SU-DHL-6 (cell line): ENCODE results near the gene MBLAC1.
A peak's percentile ranks its signal among the peaks of the same experiment; 100 is the strongest.

Source experiments
- H2AFZ ChIP-seq: fragments of 200-600 bp; sonication (generic); 2 replicates; pipeline ENCODE4 v1.6.1; 2014; ENCODE audit warnings: low read depth, mild to moderate bottlenecking, moderate library complexity, mixed read lengths, antibody characterized with exemption, low read length; ENCODE audit not compliant: severe bottlenecking
- H3F3A ChIP-seq: fragments of 200-600 bp; shearing (Covaris generic); 2 replicates; pipeline ENCODE4 v1.6.0; 2016; ENCODE audit warnings: antibody characterized with exemption, mild to moderate bottlenecking; ENCODE audit not compliant: insufficient read depth
- H3K27ac ChIP-seq: fragments of 200-600 bp; sonication (generic); 2 replicates; pipeline ENCODE4 v1.5.1; 2016; ENCODE audit warnings: low read depth, mild to moderate bottlenecking, low read length, moderate library complexity, mixed read lengths
- H3K27me3 ChIP-seq: fragments of 200-600 bp; sonication (generic), shearing (Covaris generic); 2 replicates; pipeline ENCODE4 v1.6.0; 2014; ENCODE audit warnings: mild to moderate bottlenecking, low read length
- H3K36me3 ChIP-seq: fragments of 200-600 bp; sonication (generic); 2 replicates; pipeline ENCODE4 v1.6.1; 2014; ENCODE audit warnings: mild to moderate bottlenecking, low read length, mixed read lengths
- H3K4me2 ChIP-seq: fragments of 300-600, 200-600 bp; shearing (Covaris generic), sonication (generic); 2 replicates; pipeline ENCODE4 v1.6.0; 2014; ENCODE audit warnings: low read length, low read depth, mild to moderate bottlenecking; ENCODE audit not compliant: poor library complexity, severe bottlenecking
- H3K4me3 ChIP-seq: fragments of 200-600 bp; sonication (generic); 2 replicates; pipeline ENCODE4 v1.5.1; 2014; ENCODE audit warnings: antibody characterized with exemption, low read length, mild to moderate bottlenecking, mixed read lengths; ENCODE audit not compliant: insufficient read depth, poor library complexity, severe bottlenecking
- H3K79me2 ChIP-seq: fragments of 200-600 bp; sonication (generic); 2 replicates; pipeline ENCODE4 v1.6.1; 2014; ENCODE audit warnings: mild to moderate bottlenecking, low read length, moderate library complexity; ENCODE audit not compliant: insufficient read depth
- H3K9ac ChIP-seq: fragments of 200-600 bp; sonication (generic); 2 replicates; pipeline ENCODE4 v1.7.0; 2014; ENCODE audit warnings: mild to moderate bottlenecking, low read length
- H3K9me2 ChIP-seq: fragments of 200-600 bp; sonication (generic); replicated peaks from 2 replicates; pipeline ENCODE4 v1.6.1; 2014; ENCODE audit warnings: low read length; ENCODE audit not compliant: insufficient read depth
- H3K9me3 ChIP-seq: fragments of 200-600 bp; sonication (generic); 2 replicates; pipeline ENCODE4 v1.6.1; 2014; ENCODE audit warnings: low read length, mixed read lengths; ENCODE audit not compliant: insufficient read depth
- H4K20me1 ChIP-seq: fragments of 200-600 bp; sonication (generic); 2 replicates; pipeline ENCODE4 v1.6.1; 2014; ENCODE audit warnings: low read depth, mild to moderate bottlenecking, antibody characterized with exemption, low read length, moderate library complexity, mixed read lengths
- EZH2phosphoT487 ChIP-seq: fragments of 200-600 bp; sonication (generic), shearing (Covaris generic); conservative IDR thresholded peaks from 2 replicates; pipeline ENCODE4 v1.6.1; 2018; ENCODE audit warnings: mild to moderate bottlenecking, antibody characterized with exemption, low read length, moderate library complexity, mixed read lengths
- TF ChIP-seq, protein P1 (sequence below): fragments of 200-600 bp; sonication (generic); IDR thresholded peaks from one replicate; pipeline ENCODE4 v1.5.1; 2017; ENCODE audit warnings: antibody characterized with exemption, mild to moderate bottlenecking, low read length, moderate library complexity; ENCODE audit not compliant: insufficient read depth, poor library complexity, severe bottlenecking

Gene MBLAC1

GRCh38 chr7:100158229-100159098 is 31.7 kb downstream of the MBLAC1 start, which contains the start of gene TRAPPC14:
Gene TRAPPC14, minus strand, starts transcription at chr7:100158723. Its CDS starts 224 bp downstream, at chr7:100158499.
- Histone ChIP-seq H3F3A (peaks cover 30% of the 10 kb centered on the region), H3K27ac (peak within 1 kb of the TSS; percentile 70)
- TF ChIP-seq, protein P1, sequence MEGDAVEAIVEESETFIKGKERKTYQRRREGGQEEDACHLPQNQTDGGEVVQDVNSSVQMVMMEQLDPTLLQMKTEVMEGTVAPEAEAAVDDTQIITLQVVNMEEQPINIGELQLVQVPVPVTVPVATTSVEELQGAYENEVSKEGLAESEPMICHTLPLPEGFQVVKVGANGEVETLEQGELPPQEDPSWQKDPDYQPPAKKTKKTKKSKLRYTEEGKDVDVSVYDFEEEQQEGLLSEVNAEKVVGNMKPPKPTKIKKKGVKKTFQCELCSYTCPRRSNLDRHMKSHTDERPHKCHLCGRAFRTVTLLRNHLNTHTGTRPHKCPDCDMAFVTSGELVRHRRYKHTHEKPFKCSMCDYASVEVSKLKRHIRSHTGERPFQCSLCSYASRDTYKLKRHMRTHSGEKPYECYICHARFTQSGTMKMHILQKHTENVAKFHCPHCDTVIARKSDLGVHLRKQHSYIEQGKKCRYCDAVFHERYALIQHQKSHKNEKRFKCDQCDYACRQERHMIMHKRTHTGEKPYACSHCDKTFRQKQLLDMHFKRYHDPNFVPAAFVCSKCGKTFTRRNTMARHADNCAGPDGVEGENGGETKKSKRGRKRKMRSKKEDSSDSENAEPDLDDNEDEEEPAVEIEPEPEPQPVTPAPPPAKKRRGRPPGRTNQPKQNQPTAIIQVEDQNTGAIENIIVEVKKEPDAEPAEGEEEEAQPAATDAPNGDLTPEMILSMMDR, result no peak
- TF ChIP-seq EZH2phosphoT487, result no peak

GRCh38 chr7:100159099-100159623 is 32.4 kb downstream of the MBLAC1 start:
- H3K36me3 ChIP-seq, result no peaks in the 10 kb centered on the region
- peaks cover 23% of the 10 kb centered on the region for H3F3A ChIP-seq
- peak overlapping the region; percentile 74 for H2AFZ ChIP-seq
- H3K9me2 ChIP-seq, result no peaks in the 10 kb centered on the region
- no peaks in the 10 kb centered on the region for H4K20me1 ChIP-seq
- peak overlapping the region; percentile 92 for H3K9ac ChIP-seq
- H3K4me3 ChIP-seq, result peak overlapping the region; percentile 95
- peak overlapping the region; percentile 89 for H3K4me2 ChIP-seq
- peaks cover 13% of the 10 kb centered on the region for H3K79me2 ChIP-seq
- H3K9me3 ChIP-seq, result no peaks in the 10 kb centered on the region
- peak overlapping the region; percentile 70 for H3K27ac ChIP-seq
- H3K27me3 ChIP-seq, result no peaks in the 10 kb centered on the region
- TF ChIP-seq EZH2phosphoT487, result no peak
- TF ChIP-seq, protein P1, result no peak

More at GRCh38 chr7:100158229-100159098, 31.7 kb downstream of the MBLAC1 start, which contains the start of gene TRAPPC14:
- Histone ChIP-seq H3K36me3 (no peaks in the 10 kb centered on the region), H2AFZ (peak within 1 kb of the TSS; percentile 74), H4K20me1 (no peaks in the 10 kb centered on the region), H3K9ac (peak within 1 kb of the TSS; percentile 92), H3K4me3 (peak within 1 kb of the TSS; percentile 95), H3K9me3 (no peaks in the 10 kb centered on the region), H3K4me2 (peak within 1 kb of the TSS; percentile 89), H3K27me3 (no peaks in the 10 kb centered on the region), H3K79me2 (peaks cover 13% of the 10 kb centered on the region), H3K9me2 (no peaks in the 10 kb centered on the region)

DNA sequence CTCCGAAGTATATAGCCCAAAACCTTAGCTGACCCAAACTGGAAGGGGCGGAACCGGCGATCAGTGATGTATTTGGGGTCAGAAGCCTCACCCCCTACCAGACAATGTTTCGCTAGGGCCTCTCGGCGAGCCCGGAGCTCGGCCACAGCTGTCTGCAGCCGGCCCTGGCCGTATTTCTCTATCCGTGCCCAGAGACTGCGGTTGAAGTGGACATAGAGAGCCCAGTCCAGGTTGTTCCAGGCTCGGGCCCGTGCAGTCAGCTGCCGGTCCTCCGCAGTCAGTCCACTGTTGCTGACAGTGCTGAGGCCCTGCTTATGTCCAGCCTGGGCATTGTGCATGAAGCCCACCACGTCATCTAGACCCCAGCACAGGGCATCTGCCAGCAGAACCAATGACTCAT is 33.3 kb downstream of the MBLAC1 start:
- H3K4me3 ChIP-seq, result no peak overlapping the region
- H3K4me2 ChIP-seq, result no peak overlapping the region
- no peaks in the 10 kb centered on the region for H3K9me3 ChIP-seq
- no peak overlapping the region for H3K27ac ChIP-seq
- H3K79me2 ChIP-seq, result peaks cover 13% of the 10 kb centered on the region
- H3K9ac ChIP-seq, result no peak overlapping the region
- H3K9me2 ChIP-seq, result no peaks in the 10 kb centered on the region
- no peak overlapping the region for H2AFZ ChIP-seq
- no peaks in the 10 kb centered on the region for H3K27me3 ChIP-seq
- peaks cover 20% of the 10 kb centered on the region for H3F3A ChIP-seq
- H3K36me3 ChIP-seq, result no peaks in the 10 kb centered on the region
- TF ChIP-seq EZH2phosphoT487, result no peak
- TF ChIP-seq, protein P1, result no peak
- no peaks in the 10 kb centered on the region for H4K20me1 ChIP-seq
